Stimulated activated CD8-positive, alpha-beta memory T cell treated with anti-CD3 and anti-CD28 coated beads, Interleukin-12 subunit alpha, Interleukin-12 subunit beta, amount 100 ng/mL, for 1 hour (primary cell): Measurements from ENCODE around the gene DYNC1H1.

Source experiments
- DNase-seq: peaks from one replicate; pipeline ENCODE4 v3.0.0-alpha.2; 2020; ENCODE audit warnings: low read depth

Gene DYNC1H1

DNA sequence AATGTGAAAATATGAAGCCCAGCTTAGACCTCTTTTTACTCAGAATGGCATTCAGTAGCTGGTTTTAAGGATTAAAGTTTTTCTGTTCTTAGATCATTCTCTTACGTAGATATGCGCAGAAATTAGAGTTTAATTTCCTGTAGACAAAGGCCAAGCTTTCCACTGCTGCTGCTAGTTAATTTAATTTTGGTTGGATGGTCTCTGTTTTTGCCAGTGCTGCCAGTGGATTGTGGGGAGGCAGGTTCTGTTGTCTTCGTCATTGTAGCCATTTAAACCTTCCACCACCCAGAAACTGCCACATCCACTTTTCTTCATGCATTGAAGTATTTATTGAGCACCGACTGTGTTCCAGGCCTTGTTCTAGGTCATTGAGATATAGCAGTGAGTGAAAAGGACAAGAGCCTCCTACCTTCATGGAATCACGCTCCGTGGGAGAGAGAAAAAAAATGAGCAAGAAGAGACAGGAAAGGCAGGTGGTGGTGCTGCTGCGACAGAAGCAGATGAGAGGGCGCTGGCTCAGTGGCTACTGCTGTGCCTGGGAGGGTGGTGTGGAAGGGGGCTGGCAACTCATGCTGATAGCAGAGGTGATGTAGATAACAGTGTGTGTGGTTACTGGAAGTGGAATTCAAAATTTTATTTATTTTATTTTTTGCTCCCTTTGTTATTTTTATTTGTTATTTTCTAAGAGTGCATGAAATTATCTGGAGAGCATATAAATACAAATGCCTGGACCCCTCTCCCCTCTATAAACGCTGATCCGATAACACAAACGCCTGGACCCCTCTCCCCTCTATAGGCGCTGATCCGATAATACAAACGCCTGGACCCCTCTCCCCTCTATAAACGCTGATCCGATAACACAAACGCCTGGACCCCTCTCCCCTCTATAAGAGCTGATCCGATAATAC is 33.3 kb downstream of the DYNC1H1 start:
- no peak for DNase-seq

DNA sequence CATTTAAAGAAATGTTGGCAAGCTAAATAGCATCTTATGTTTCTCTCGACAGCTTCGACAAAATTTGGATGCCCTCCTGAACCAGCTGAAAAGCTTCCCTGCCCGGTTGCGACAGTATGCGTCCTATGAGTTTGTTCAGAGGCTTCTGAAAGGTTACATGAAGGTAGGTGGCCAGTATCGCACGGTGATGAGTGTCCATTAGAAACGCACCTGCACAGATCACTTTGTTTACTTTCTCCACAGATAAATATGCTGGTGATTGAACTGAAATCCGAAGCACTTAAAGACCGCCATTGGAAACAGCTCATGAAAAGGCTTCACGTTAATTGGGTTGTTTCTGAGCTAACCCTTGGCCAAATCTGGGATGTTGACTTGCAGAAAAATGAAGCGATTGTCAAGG is 36.5 kb downstream of the DYNC1H1 start:
- no peak for DNase-seq

DNA sequence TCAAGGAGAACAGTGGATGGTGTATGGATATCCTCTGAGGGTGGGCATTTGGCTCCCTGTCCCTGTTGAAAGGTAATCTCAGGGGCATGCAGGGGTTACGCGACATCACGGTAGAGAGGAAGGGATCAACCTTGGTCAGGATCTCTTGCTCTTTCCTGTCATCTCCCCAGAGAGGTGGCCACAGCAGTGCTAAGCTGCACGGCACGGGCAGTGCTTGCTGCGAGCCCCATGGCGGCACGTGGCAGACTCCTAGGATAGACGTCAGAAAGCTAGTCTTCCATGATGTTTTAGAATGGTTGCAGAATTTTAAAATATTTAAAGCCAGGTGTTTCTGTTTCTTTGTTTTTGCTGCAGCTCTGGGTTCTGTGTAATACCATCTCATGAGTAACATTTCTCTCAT is 41.0 kb downstream of the DYNC1H1 start:
- DNase-seq = no peak

DNA sequence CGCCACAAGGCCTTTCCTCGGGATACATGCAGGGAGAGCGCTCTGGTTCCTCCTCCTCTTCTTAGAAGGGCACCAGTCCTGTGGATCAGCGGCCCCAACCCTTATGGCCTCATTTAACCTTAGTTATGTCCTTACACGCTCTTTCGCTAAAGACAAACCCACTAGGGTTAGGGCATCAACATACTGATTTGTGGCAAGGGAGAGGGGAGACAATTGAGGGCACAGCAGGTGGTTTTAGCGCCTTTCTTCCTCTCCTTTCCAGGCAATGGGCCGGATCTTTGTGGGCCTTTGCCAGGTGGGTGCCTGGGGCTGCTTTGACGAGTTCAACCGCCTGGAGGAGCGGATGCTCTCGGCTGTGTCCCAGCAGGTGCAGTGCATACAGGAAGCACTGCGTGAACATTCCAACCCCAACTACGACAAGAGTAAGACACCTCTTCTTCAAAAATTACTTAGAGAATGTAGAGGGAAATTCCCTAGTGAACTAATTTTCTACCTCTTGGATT is 43.6 kb downstream of the DYNC1H1 start:
- DNase-seq = no peak

DNA sequence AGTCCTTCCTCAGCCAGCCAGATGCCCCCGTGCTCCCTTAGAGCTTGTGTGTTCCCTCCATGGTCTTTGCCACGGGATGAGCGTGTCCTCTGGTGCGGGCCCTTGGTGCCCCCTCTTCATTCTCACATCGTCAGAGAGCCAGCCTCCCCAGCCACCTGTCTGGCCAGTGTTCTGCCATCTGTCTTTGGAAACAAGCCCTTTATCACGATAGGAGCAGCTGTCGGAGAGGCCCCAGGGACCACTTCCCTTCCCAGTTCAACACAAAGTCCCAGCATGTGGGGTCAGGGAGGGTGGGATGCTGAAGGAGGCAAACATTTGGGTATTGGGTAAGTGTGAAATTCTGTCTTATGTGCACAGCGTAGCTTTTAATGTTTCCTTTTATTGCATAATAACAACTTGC is 44.5 kb downstream of the DYNC1H1 start:
- no peak for DNase-seq

DNA sequence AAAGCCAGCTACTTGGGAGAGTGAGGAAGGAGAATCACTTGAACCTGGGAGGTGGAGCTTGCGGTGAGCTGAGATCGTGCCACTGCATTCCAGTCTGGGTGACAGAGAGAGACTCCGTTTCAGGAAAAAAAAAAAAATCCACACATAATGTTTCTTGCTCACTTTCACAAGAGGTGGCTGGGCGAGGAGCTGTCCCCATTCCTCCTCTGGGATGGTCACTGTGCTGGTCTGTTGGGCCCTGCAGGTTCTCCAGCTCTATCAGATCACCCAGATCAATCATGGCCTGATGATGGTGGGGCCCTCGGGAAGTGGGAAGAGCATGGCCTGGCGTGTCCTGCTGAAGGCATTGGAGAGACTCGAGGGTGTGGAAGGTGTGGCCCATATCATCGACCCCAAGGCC is 47.3 kb downstream of the DYNC1H1 start:
- DNase-seq = no peak

DNA sequence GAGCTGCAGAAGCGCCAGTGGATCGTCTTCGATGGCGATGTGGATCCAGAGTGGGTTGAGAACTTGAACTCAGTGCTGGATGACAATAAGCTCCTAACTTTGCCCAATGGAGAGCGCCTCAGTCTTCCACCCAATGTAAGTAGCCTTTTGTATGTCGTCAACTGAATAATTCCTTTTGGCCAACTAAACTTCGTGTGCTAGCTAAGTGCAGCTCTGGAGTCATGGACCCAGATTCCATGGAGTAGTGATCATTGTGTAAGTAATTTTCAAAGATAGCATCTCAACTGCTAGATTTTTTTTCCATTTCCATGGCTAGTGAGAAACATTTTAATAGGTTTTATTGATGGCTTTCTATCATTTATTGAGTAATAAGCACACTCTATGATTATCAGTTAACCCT is 48.0 kb downstream of the DYNC1H1 start:
- DNase-seq = no peak

DNA sequence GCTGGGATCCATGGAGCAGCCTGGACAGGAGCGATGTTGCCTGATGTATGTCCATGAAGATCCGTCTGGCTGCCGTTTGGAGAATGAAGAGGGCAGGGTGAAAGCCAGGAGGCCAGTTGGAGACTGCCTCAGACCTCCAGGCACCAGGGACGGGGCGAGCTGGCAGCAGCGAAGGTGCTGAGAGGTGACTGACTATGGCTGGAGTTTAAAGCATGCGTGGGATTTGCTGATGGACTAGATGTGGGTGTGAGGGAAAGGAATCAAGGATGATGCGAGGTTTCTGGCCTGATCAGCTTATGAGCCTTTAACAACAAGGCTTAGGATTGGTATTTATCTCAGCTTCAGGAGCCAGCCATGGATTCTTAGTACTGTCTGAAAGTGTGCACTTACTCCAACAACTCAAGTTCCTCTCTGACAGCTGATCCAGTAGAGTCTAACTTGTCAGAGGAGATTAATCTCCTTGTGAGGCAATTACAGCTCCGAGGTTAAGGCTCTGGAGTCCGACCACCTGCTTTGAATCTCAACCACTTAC is 49.4 kb downstream of the DYNC1H1 start:
- no peak for DNase-seq

DNA sequence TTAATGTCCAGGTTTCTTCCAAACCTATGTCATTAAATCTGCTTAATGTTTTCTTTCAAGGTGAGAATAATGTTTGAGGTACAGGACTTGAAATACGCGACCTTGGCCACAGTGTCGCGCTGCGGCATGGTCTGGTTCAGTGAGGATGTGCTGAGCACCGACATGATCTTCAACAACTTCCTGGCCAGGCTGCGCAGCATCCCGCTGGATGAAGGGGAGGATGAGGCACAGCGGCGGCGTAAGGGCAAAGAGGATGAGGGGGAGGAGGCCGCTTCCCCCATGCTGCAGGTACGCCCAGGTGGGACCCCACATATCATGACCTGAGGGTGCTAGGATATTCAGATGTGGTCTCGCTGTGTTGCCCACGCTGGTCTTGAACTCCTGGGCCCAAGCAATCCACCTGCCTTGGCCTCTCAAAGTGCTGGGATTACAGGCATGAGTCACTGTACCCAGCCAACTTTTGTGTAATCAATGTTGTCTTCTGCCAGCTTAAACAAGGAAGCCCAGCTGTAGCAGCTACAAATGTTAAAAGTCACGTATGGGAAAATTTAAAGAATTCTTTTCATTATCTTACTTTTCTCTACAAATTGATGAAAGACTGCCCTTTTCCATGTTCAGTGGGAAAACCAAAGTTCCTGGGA is 50.8 kb downstream of the DYNC1H1 start:
- DNase-seq = no peak

DNA sequence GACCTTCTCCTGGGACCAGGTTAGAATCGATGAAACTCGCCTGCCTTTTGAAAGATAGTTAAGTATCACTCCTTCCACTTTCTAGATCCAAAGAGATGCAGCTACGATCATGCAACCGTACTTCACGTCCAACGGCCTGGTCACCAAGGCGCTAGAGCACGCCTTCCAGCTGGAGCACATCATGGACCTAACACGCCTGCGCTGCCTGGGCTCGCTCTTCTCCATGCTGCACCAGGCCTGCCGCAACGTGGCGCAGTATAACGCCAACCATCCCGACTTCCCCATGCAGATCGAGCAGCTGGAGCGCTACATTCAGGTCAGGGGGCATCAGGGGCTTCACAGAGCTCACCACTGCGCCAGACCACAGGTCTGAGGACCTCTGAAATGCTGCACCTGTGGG is 51.4 kb downstream of the DYNC1H1 start:
- DNase-seq = no peak

DNA sequence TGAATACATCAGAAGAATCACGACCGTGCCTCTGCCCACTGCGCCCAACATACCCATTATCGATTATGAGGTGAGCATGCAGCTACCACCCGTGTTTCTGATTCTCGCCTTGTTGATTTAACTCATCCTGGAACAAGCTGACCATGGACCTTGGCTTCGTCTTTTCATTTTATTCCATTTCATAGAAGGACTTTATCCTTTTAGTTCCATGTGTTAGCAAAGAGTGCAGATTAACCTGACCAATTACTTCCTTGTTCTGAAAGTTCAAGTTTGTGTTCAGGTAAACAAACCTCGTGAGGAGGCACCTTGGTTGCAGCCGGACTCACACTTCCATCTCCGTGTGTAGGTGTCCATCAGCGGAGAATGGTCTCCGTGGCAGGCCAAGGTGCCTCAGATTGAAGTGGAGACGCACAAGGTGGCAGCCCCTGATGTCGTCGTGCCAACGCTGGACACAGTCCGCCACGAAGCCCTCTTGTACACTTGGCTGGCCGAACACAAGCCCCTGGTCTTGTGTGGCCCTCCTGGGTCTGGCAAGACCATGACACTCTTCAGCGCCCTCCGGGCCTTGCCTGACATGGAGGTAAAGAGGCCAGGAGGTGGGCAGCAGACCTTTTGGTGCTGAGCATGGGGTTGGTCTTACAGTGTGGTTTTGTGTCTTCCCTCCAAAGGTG is 52.2 kb downstream of the DYNC1H1 start:
- no peak for DNase-seq

DNA sequence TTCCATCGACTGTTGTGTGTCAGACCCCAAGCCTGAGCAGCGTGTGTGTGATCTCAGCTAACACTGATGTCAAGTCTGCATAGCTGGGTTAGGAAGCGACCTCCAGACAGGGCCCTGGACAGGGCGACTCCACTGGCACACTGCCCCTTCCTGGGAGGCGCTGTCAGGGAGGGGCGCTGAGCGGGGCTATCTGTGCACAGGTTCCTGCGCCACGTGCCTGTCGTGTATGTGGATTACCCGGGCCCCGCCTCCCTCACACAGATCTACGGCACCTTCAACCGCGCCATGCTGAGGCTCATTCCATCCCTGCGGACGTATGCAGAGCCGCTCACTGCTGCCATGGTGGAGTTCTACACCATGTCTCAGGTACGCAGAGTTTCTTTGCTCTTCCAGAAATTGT is 53.9 kb downstream of the DYNC1H1 start:
- no peak for DNase-seq

DNA sequence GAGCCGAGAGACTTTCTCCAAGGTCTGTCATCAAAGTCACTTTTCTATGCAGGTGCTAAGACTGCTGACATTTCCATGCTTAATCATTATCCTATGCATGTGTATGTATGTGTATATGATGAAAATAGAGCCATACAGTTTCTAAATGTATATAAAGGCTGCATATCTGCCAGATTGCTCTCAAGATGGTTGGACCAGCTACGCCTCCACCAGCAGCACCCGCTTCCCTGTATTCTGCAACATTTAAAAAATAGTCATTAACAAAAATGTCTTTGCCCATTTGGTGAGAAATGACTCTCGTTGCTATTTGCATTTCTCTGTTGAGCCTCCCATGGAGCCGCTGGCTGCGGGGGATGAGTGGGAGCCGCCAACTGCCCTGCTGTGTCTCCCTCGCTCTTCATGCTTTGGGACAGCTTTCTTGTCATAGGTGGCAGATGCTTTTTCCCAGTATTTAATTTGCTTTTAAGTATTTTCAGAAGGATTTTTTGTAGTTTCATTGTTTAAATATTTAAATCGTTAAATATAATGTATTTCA is 54.7 kb downstream of the DYNC1H1 start:
- DNase-seq = no peak

DNA sequence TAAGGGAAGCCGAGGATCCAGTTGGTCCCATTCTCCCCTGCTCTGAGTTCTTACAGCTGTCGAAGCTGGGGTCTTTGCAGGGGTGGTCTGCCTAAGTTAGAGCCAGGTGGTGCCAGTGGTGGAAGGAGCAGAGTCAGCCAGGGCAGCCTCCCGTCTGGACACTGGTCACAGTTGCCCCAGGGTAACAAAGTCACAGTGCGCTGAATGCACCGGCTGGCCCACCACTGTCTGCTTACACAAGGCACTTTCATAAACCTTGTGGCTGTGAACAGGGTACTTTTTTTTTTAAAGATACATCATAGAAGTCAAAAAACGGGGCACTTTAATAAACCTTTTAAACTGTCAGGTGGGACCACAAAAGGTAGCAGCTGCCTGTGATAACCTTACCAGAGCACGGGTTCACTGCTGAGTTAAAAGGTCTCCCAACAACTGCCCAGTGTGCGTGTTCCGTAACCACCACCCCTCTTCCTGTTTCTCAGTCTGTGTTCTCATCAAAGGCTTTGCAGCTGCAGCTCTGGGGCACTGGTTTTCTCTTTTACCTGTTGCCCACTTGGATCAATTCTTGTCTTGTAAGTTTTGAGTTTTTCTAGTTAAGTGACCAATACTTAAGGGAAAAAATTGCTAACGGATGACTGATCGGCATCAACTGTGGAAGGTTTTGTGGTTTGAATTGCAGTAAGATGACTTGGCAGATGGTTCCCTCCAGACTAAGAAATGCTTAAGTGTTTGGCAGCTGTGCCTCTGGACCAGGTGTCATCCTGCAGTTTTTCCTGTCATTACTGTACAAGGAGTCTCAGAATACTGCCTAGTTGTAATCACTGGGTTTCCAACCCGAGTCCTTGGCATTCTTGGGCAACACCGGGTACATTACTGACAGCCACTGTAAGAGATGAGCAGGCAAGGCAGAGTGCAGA is 55.9 kb downstream of the DYNC1H1 start:
- DNase-seq = no peak

DNA sequence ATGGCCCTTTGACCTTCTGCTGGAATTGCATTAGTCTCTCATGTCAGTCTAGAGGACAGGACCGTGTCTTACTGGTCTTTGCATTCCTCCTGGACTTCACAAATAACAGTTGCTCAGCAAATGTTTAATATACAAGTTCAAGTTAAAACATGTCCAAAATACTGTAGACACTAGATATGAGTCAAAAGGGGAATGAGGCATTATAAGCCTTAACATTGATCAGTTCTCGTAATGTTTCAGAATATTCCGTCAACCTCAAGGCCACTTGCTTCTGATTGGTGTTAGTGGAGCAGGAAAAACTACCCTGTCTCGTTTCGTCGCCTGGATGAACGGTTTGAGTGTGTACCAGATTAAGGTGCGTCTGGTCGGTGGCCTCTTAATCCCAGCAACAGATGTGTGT is 62.6 kb downstream of the DYNC1H1 start:
- no peak for DNase-seq

DNA sequence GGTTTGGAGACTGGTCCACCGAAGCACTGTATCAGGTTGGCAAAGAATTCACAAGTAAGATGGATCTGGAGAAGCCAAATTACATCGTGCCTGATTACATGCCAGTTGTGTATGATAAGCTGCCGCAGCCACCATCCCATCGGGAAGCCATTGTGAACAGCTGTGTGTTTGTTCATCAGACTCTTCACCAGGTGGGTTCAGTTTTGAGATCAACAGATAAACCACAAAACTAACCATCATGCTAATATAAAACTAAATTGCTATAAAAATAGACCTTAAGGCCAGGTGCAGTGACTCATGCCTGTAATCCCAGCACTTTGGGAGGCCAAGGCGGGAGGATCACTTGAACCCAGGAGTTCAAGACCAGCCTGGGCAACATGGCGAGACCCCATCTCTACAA is 63.6 kb downstream of the DYNC1H1 start:
- DNase-seq = no peak

DNA sequence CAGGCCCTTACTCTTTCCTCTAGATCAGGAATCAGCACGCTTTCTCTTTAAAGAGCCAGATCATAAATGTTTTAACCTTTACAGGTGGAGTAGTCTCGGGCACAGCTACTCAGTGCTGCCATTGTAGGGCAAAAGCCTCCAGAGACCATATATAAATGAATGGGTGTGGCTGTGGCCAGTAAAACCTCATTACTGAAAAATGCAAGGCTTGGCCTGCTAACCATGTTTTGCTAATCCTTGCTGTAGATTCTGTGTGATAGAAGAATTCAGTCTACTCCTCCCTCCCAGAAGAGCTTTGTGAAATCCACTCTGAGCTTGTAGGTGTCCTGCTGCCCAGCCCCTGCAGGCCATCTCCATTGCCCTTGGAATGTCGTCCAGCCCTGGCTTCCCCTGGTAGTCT is 64.4 kb downstream of the DYNC1H1 start:
- no peak for DNase-seq

DNA sequence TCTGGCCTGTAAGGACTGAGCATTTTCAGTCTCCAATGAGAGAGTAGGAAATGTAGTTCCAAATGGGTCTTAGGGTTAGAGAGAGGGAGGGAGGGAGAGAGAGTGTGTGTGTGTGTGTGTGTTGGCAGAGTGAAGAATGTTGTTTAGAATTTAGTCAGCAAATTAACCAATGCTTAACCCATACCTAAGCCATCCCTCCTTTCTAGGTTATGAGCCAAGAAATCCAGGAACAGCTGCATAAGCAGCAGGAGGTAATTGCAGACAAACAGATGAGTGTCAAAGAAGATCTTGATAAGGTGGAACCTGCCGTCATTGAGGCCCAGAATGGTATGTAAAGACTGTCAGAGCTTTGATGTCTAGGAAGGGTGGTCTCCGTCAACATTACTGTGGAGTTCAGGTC is 65.6 kb downstream of the DYNC1H1 start:
- DNase-seq = no peak

DNA sequence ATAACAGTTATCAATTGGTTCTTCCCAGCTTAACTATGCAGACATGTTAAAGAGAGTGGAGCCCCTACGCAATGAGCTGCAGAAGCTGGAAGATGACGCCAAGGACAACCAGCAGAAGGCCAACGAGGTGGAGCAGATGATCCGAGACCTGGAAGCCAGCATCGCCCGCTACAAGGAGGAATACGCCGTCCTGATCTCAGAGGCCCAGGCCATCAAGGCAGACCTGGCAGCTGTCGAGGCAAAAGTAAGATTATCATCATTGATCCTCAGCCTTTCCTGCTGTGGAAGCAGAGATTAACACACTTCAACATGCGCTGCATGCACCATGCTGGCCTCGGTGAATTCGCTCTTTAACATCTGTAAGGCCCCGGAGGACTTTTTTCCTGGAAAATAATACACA is 68.9 kb downstream of the DYNC1H1 start:
- DNase-seq = no peak

DNA sequence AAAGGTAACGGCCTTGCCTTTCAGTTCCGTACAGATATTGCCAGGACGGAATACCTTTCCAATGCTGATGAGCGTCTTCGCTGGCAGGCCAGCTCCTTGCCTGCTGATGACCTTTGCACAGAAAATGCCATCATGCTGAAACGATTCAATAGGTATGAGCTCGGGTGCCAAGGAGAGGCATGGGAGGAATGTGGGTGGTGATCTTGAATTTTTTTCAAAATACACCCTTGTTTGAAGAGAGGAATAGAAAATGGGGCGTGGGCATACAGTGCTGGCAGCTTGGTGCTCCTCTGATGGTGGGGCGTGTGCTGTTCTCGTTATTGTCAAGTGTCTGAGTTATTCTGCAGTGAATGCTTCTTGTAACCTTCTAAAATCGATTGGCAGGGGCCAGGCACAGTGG is 69.9 kb downstream of the DYNC1H1 start:
- no peak for DNase-seq

DNA sequence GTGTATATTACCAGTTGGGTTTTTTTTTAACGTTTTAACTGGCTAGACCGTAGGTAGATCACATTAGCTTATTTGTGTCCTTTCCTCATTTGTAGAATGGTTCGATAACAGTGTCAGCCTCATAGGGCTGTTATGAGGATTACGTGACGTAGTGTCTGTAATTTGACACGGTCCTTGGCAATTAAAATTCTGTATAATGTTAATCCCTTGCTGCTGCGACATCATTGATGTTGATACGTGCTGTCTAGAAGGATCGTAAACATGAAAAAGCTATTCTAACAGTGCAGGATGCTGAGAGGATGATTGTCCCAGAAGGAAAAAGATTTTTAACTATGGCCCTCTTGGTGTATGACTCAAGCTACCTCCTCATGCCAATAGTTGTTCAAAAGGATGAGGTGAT is 71.5 kb downstream of the DYNC1H1 start:
- no peak for DNase-seq
